HCT116 (cell line): ENCODE measurements around the gene CAMKK2. TPM values are rescaled to one million over a fixed set of nuclear protein-coding genes. Genes with fewer than 3 reads are reported as not detected.

ENCODE experiments used
- ATAC-seq: fragments of 200-7000 bp; cut with Tn5 transposase; 2 replicates; pipeline ENCODE4 v1.9.1; 2020; ENCODE audit warnings: mild to moderate bottlenecking, moderate library complexity
- BruUV-seq: library from RNA; stranded (reverse); fragments of 400-500 nt; replicated peaks from 2 replicates; lab custom pipeline; 2021; lab: Mats Ljungman, UMichigan
- CTCF ChIA-PET: fragments of 300-600 bp; sonication (Branson Sonifier 250); formaldehyde crosslinking; loops from one replicate; lab custom pipeline; 2021; ENCODE audit warnings: antibody characterized with exemption; lab: Charles Lee
- POLR2A ChIA-PET: fragments of 300-600, 350-600 bp; sonication (Branson Sonifier 250); formaldehyde crosslinking; loops from one replicate; lab custom pipeline; 2021; ENCODE audit warnings: antibody characterized with exemption; lab: Charles Lee
- RAD21 ChIA-PET, 2 experiments: fragments of 300-600 bp; sonication (Branson Sonifier 250); formaldehyde crosslinking; loops; one replicate each; lab custom pipeline; 2023; ENCODE audit warnings: low total read pairs in 2 of 2; ENCODE audit not compliant: uncharacterized antibody in 2 of 2, unreplicated experiment in 2 of 2, low non-redundant PET in 1 of 2; lab: Charles Lee
- DNase-seq: peaks from one replicate; pipeline ENCODE4 v3.0.0-alpha.2; 2010; ENCODE audit warnings: low read depth, low spot score
- H2AFZ ChIP-seq: fragments of 200-600 bp; shearing (Covaris generic), sonication (generic); 2 replicates; pipeline ENCODE4 v1.6.1; 2017; ENCODE audit warnings: low read depth, mixed run types, mixed read lengths, antibody characterized with exemption, low read length; ENCODE audit not compliant: poor library complexity, severe bottlenecking
- H3K27ac ChIP-seq: 2 replicates; pipeline ENCODE4 v1.5.1; 2012; ENCODE audit warnings: low read depth, low read length
- H3K27me3 ChIP-seq: fragments of 200-600 bp; sonication (generic); 2 replicates; pipeline ENCODE4 v1.6.1; 2016; ENCODE audit warnings: mixed run types, low read length, mixed read lengths; ENCODE audit not compliant: insufficient read depth
- H3K36me3 ChIP-seq, 2 experiments: fragments of 200-500 bp in 1 of 2; fragments of 200-600 bp in 1 of 2; sonication (Bioruptor generic) in 1 of 2; sonication (generic) in 1 of 2; 2 replicates each; pipeline versions ENCODE4 v1.5.1 to v1.6.1; 2014 to 2016; ENCODE audit warnings: low read length in 2 of 2, inconsistent platforms in 1 of 2, mixed read lengths in 1 of 2, mixed run types in 1 of 2; ENCODE audit not compliant: insufficient read depth in 2 of 2, control insufficient read depth in 1 of 2
- H3K4me1 ChIP-seq, 2 experiments: fragments of 200-600 bp in 1 of 2; sonication (generic) in 1 of 2; 2 replicates each; pipeline versions ENCODE4 v1.5.1 to v1.6.1; 2012 to 2017; ENCODE audit warnings: low read length in 2 of 2, inconsistent platforms in 1 of 2, mild to moderate bottlenecking in 1 of 2, mixed read lengths in 1 of 2, mixed run types in 1 of 2, moderate library complexity in 1 of 2; ENCODE audit not compliant: insufficient read depth in 2 of 2, control insufficient read depth in 1 of 2
- H3K4me2 ChIP-seq: fragments of 200-600 bp; sonication (generic); 2 replicates; pipeline ENCODE4 v1.6.1; 2017; ENCODE audit warnings: mixed run types, low read length, mixed read lengths
- H3K4me3 ChIP-seq, 2 experiments: fragments of 200-600 bp in 1 of 2; sonication (generic) in 1 of 2; replicated peaks in 1 of 2; 2 replicates each; pipeline ENCODE4 v1.5.1; 2011 to 2016; ENCODE audit warnings: low read length in 2 of 2, control low read depth in 1 of 2, low read depth in 1 of 2, mild to moderate bottlenecking in 1 of 2, mixed read lengths in 1 of 2, mixed run types in 1 of 2
- H3K79me2 ChIP-seq: fragments of 200-600 bp; sonication (generic); 2 replicates; pipeline ENCODE4 v1.6.1; 2017; ENCODE audit warnings: mild to moderate bottlenecking, mixed run types, low read length, moderate library complexity, mixed read lengths; ENCODE audit not compliant: insufficient read depth
- H3K9ac ChIP-seq: fragments of 200-600 bp; sonication (generic); 2 replicates; pipeline ENCODE4 v1.6.1; 2016; ENCODE audit warnings: low read length, mixed read lengths
- H3K9me2 ChIP-seq: fragments of 200-600 bp; sonication (generic), shearing (Covaris generic); 2 replicates; pipeline ENCODE4 v1.6.1; 2017; ENCODE audit warnings: mixed run types, mild to moderate bottlenecking, moderate library complexity; ENCODE audit not compliant: insufficient read depth
- H3K9me3 ChIP-seq, 2 experiments: fragments of 200-500 bp in 1 of 2; fragments of 200-600 bp in 1 of 2; sonication (Bioruptor generic) in 1 of 2; sonication (generic) in 1 of 2; 2 replicates each; pipeline ENCODE4 v1.6.1; 2014 to 2017; ENCODE audit warnings: low read length in 2 of 2, mixed read lengths in 2 of 2, inconsistent platforms in 1 of 2, low read depth in 1 of 2, mild to moderate bottlenecking in 1 of 2, mixed run types in 1 of 2, moderate library complexity in 1 of 2; ENCODE audit not compliant: control insufficient read depth in 1 of 2, insufficient read depth in 1 of 2
- H4K20me1 ChIP-seq: fragments of 200-600 bp; sonication (generic), shearing (Covaris generic); 2 replicates; pipeline ENCODE4 v1.6.1; 2017; ENCODE audit warnings: mixed run types, mild to moderate bottlenecking, moderate library complexity; ENCODE audit not compliant: insufficient read depth
- CEBPB ChIP-seq: IDR thresholded peaks from 2 replicates; pipeline ENCODE4 v1.6.1; 2012; ENCODE audit warnings: low read depth
- CTCF ChIP-seq, 3 experiments: fragments of 200-600 bp in 1 of 3; sonication (generic) in 1 of 3; IDR thresholded peaks in 2 of 3; conservative IDR thresholded peaks in 1 of 3; 2 replicates each; pipeline ENCODE4 v1.5.1; 2012 to 2017; ENCODE audit warnings: low read depth in 2 of 3, low read length in 2 of 3, antibody characterized with exemption in 1 of 3, borderline replicate concordance in 1 of 3, control low read depth in 1 of 3, mild to moderate bottlenecking in 1 of 3, mixed read lengths in 1 of 3, mixed run types in 1 of 3, moderate library complexity in 1 of 3; ENCODE audit not compliant: insufficient read depth in 1 of 3
- EGR1 ChIP-seq: IDR thresholded peaks from 2 replicates; pipeline ENCODE4 v1.6.1; 2012; ENCODE audit warnings: low read depth
- EZH2 ChIP-seq: fragments of 200-600 bp; sonication (generic); IDR thresholded peaks from 2 replicates; pipeline ENCODE4 v1.6.1; 2017; ENCODE audit warnings: antibody characterized with exemption, mixed run types
- EZH2phosphoT487 ChIP-seq: fragments of 200-600 bp; IDR thresholded peaks from 2 replicates; pipeline ENCODE4 v1.6.1; 2018; ENCODE audit warnings: antibody characterized with exemption, borderline replicate concordance
- FOSL1 ChIP-seq: IDR thresholded peaks from 2 replicates; pipeline ENCODE4 v1.6.1; 2012; ENCODE audit warnings: low read depth
- JUND ChIP-seq: IDR thresholded peaks from 2 replicates; pipeline ENCODE4 v1.6.1; 2012
- MAX ChIP-seq: IDR thresholded peaks from 2 replicates; pipeline ENCODE4 v1.6.1; 2012
- POLR2A ChIP-seq: IDR thresholded peaks from 2 replicates; pipeline ENCODE4 v1.7.0; 2011; ENCODE audit warnings: borderline replicate concordance; ENCODE audit not compliant: insufficient read depth, insufficient read length; ENCODE audit errors: extremely low read depth
- POLR2AphosphoS5 ChIP-seq: IDR thresholded peaks from 2 replicates; pipeline ENCODE4 v1.6.1; 2011; ENCODE audit warnings: mild to moderate bottlenecking, low read depth, low read length, moderate library complexity
- SRF ChIP-seq: IDR thresholded peaks from 2 replicates; pipeline ENCODE4 v1.6.1; 2012; ENCODE audit warnings: low read depth
- TCF7L2 ChIP-seq: IDR thresholded peaks from 2 replicates; pipeline ENCODE4 v1.7.0; 2011; ENCODE audit warnings: borderline replicate concordance, inconsistent platforms; ENCODE audit not compliant: insufficient read depth, insufficient read length; ENCODE audit errors: extremely low read depth
- YY1 ChIP-seq: IDR thresholded peaks from 2 replicates; pipeline ENCODE4 v1.6.1; 2011; ENCODE audit warnings: low read length, low read depth, moderate library complexity, mild to moderate bottlenecking; ENCODE audit not compliant: insufficient replicate concordance; ENCODE audit errors: extremely low read depth
- ZFX ChIP-seq: fragments of 450-650 bp; IDR thresholded peaks from 2 replicates; pipeline ENCODE4 v1.6.1; 2017
- intact Hi-C: fragments of 100-400 bp; cut with micrococcal nuclease; formaldehyde crosslinking; loops from 2 replicates; pipeline ENCODE4 v1.10.0; 2022
- total RNA-seq: library from RNA; stranded (reverse); gene quantifications from one replicate; pipeline ENCODE4 v1.2.1, GENCODE V29; 2021; ENCODE audit not compliant: unreplicated experiment

The CAMKK2 gene
- total RNA-seq, 1 experiment from 2014 or later: 33.8 TPM

- Histone ChIP-seq H3K36me3 (peaks cover 3 to 10% of the 10 kb centered on the region in 2 experiments; a peak in 1 of 4 replicates), H3K4me1 (no peaks in the 10 kb centered on the region), H4K20me1 (no peaks in the 10 kb centered on the region), H3K9ac (no peak overlapping the region), H3K27ac (no peak overlapping the region), H2AFZ (no peak overlapping the region), H3K79me2 (no peaks in the 10 kb centered on the region)
- POLR2A ChIA-PET: no interaction called here
- no TSS peak for BruUV-seq
- no peak for ATAC-seq
- TF ChIP-seq TCF7L2 (no peak), EZH2phosphoT487 (no peak)
- TF ChIP-seq, all 23 proteins: peak for 0
- Histone ChIP-seq H3K4me2 (no peak overlapping the region), H3K27me3 (no peaks in the 10 kb centered on the region), H3K9me3 (no peaks in the 10 kb centered on the region), H3K4me3 (no peak overlapping the region), H3K9me2 (no peaks in the 10 kb centered on the region)
- intact Hi-C loops: no loop called here
- ChIA-PET CTCF (no interaction called here), RAD21 (no interaction called here)
- no peak for DNase-seq
Observed at GRCh38 chr12:121304306-121304705, 7.8 kb upstream of the CAMKK2 start.

- DNase-seq (no peak), ATAC-seq (no peak)
- POLR2A ChIA-PET: no interaction called here
Observed at GRCh38 chr12:121301876-121302275, 5.4 kb upstream of the CAMKK2 start.

More at GRCh38 chr12:121301876-121302275, 5.4 kb upstream of the CAMKK2 start:
- RAD21 ChIA-PET: no interaction called here
- Histone ChIP-seq H3K4me1 (peaks cover 3 to 12% of the 10 kb centered on the region in 2 experiments), H3K36me3 (no peaks in the 10 kb centered on the region), H2AFZ (no peak overlapping the region), H3K4me3 (no peak overlapping the region), H3K27ac (no peak overlapping the region), H3K9me2 (no peaks in the 10 kb centered on the region), H3K9me3 (no peaks in the 10 kb centered on the region), H3K9ac (no peak overlapping the region), H3K79me2 (no peaks in the 10 kb centered on the region), H3K4me2 (no peak overlapping the region), H4K20me1 (no peaks in the 10 kb centered on the region), H3K27me3 (no peaks in the 10 kb centered on the region)
- TF ChIP-seq EZH2 (no peak), EGR1 (no peak), CEBPB (no peak), ZFX (no peak), FOSL1 (no peak), SRF (no peak), CTCF (IDR thresholded peaks at IDR 0.05 in 2 of 3, conservative IDR thresholded peaks at IDR 0.05 in 1 of 3; ENCODE audit: borderline replicate concordance in 1 of 3, insufficient read depth in 1 of 3, low read depth in 2 of 3, low read length in 2 of 3) (no peak), YY1 (no peak), POLR2AphosphoS5 (no peak), EZH2phosphoT487 (no peak), POLR2A (no peak), MAX (no peak), JUND (no peak)
- CTCF ChIA-PET: no interaction called here
- BruUV-seq: no TSS peak
- intact Hi-C loops: no loop called here
